Embryonic facial prominence (tissue), 1 donor: ENCODE data around the gene BCAS3.

Experiments
- DNase-seq: peaks from one replicate; pipeline ENCODE4 v3.0.0-alpha.2; 2016; ENCODE audit errors: extremely low spot score

BCAS3 gene

DNA sequence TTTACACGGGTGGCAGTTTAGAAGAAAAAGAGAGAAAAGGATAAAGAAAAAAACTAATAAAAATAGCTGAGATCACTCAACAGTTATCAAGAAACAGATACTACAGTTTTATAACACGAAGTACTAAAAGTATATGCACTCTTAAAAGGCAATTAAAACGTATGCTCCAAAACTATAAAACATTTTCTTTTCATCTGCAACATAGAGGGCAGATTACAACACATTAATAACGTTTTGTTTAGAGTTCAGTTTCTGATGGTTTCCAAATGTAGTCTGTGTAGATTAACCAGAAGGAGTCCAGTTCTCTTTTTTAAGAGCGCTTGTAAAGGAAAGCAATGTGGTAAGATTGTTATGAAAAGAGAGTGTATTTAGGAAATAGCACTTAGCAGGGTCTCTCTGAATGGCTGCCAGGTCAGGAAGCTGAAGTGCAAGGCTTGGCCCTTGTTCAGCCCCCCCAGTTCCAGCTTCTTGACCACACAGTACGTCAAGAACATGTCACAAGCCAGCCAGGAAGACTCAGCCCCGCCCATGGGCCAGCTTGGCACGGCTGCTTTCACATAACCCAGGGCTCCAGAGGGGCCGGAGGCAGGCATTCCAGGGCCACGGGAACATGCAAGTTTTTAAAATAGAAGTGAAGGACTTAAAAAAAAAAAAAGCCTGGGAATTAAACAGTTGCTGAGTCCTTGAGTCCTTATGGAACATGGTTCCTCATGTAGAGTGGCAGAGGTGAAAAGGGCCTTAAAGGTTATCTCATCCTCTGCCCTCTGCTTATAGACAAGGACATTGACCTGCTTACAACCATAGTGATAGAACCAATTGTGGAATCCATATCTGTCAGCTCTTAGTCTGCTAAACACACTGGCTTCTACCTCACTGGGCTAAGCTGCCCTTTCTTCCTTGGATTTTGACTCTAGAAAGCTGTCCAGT, 574.6 kb downstream of the BCAS3 start:
- DNase-seq, result peak; percentile 17

DNA sequence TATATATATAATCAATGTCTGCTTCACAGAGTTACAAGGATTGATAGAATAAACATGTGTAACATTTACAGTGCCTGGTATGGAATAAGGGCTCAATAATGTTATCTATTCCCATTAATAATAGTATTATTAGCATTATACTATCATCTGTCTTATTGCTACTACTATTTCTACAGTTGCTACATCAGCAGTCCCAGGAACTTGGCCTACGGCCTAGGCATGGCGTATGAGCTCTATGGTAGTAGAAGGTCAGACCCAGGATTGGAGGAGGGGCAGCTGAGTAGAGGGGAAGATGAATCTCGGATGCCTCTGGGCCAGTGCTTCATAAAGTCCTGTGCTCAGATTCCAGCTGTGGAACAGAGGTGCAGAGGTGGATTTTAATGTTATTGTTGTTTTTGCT, 575.7 kb downstream of the BCAS3 start:
- DNase-seq, result no peak

GRCh38 chr17:61253937-61254574, 576.4 kb downstream of the BCAS3 start:
- DNase-seq, result no peak

- DNase-seq, result no peak
These were observed 577.3 kb downstream of the BCAS3 start for GRCh38 chr17:61254904-61255303.

DNA sequence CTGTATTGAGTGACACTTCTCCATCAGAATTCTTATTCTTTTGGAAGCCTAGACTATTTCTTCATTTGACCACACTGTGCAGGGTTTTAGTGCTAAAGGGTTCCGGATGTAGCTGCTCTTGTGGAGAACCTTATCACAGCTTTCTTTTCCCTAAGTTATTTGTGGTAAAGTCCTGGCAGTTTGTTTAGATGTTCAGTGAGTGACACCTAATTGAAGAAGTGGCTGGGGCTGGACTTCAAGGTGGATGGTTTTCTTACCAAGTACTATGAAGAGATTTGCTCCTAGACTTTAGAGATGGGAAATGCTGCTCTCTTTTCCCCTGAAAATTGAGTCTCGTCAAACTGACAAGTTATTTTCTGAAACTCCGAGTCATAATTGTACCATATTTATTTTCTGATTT, 578.0 kb downstream of the BCAS3 start:
- DNase-seq, result no peak

DNA sequence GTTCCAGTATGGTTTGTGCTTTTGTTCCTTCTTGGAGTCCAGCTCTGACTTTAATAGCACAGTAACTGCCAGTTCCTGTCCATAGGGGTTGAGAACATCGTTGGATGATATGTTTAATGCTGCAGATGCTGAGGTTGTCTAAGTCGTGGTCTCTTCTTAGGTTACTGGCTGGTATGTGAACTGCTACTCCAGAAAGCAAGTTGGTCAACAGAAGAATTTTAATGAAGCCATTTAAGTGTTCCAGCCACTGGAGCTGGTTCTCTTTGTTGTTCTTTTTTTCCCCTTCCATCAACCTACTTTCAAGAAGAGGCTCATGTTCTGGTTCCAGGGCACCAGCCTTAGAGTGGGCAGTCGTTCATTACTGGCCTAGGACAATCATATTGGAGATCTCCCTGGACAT, 581.7 kb downstream of the BCAS3 start:
- no peak for DNase-seq

- DNase-seq, result no peak
These were observed 582.6 kb downstream of the BCAS3 start for GRCh38 chr17:61260071-61260797.

GRCh38 chr17:61261001-61261637, 583.5 kb downstream of the BCAS3 start:
- no peak for DNase-seq

DNA sequence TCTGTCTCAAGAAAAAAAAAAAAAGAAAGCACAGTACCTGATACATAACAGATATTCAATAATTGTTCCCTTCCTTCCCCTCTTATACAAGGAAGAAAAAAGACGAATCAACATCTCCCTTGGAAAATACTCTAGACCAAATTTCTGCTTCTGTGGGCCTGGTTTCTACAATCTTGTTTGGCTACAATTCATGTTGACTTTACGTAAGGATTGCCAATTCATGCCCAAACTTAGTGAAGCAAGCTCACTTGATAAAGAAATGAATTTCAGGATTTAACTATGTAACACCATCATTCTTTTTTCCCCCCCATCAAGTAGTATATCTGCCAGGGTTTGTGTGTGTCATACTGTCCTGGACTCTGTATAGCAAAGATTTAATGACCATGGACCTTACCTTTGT, 587.7 kb downstream of the BCAS3 start:
- no peak for DNase-seq

GRCh38 chr17:61267847-61268246, 590.2 kb downstream of the BCAS3 start:
- DNase-seq, result no peak

GRCh38 chr17:61275395-61275794, 597.7 kb downstream of the BCAS3 start:
- DNase-seq, result no peak

DNA sequence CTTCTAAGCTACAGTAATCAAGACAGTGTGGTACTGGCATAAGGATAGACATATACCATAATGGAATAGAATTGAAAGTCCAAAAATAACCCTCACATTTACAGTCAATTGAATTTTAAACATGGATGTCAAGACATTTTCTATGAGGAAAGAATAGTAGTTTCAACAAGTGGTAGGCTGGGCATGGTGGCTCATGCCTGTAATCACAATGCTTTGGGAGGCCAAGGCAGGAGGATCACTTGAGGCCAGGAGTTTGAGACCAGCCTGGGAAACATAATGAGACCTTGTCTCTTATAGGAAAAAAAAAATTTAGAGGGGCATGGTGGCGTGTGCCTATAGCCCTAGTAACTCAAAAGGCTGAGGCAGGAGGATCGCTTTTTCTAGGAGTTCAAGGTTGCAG, 599.2 kb downstream of the BCAS3 start:
- DNase-seq, result no peak

DNA sequence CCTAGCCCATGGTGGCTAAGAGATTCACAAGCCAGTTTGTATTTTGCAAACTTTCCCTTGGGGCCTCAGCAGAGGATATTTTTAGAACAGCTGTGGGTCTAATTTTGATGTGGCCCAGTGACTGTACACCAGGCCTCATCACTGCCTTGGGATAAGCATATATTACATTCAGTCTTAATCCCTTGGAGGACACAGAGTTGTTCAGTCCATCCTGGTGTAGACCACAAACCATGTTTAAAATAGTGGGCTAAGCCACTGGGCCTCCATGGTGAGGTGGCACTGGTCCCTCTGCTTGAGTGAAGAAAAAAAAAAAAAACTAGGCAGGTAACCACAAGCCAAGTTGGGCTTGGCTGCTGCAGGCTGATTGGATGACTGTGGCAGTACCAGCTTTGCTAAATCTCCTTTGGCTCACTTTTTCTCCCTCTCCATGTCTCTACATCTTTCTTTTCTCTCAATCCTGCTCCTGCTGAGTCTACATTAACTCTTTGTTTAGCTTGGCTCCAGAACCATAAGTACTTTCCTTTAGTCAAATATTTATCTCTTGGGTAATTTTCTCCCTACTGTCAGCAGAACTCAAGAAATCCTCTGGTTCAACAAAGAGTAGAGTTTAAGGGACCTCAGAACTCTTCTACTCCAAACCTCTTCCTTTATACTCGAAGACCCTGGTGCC, 602.0 kb downstream of the BCAS3 start:
- DNase-seq, result no peak

GRCh38 chr17:61280338-61280737, 602.7 kb downstream of the BCAS3 start:
- DNase-seq, result no peak

DNA sequence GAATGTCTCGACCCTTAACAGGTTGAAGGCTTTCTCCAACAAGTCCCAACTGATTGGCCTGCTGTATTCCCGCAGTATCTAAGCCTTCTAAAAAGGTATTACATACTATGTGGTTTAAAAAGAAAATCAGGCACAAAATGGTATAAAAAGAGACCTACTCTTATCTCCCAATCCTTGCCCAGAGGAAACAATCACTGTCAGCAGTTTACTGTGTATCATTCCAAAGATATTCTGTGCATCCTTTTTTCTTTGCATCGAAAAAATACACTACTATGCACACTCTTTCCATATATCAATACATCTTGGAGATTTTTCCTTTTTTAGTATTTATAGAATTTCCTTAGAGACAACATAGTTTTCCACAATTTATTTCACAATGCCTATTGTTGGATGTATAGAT, 603.2 kb downstream of the BCAS3 start:
- no peak for DNase-seq

- DNase-seq, result no peak
These were observed 604.7 kb downstream of the BCAS3 start for GRCh38 chr17:61282377-61282776.

GRCh38 chr17:61283043-61283442, 605.4 kb downstream of the BCAS3 start:
- DNase-seq, result no peak

DNA sequence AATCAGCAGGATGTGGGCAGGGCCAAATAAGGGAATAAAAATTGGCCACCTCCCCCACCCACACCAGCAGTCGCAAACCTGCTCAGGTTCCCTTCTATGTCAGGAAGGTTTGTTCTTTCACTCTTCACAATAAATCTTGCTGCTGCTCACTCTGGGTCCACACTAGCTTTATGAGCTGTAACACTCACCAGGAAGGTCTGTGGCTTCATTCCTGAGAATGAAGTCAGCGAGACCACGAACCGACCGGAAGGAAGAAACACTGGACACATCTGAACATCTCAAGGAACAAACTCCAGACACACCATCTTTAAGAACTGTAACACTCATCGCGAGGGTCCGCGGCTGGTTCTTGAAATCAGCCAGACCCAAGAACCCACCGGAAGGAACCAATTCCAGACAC, 606.5 kb downstream of the BCAS3 start:
- no peak for DNase-seq

GRCh38 chr17:61284746-61285145, 607.1 kb downstream of the BCAS3 start:
- DNase-seq, result no peak

DNA sequence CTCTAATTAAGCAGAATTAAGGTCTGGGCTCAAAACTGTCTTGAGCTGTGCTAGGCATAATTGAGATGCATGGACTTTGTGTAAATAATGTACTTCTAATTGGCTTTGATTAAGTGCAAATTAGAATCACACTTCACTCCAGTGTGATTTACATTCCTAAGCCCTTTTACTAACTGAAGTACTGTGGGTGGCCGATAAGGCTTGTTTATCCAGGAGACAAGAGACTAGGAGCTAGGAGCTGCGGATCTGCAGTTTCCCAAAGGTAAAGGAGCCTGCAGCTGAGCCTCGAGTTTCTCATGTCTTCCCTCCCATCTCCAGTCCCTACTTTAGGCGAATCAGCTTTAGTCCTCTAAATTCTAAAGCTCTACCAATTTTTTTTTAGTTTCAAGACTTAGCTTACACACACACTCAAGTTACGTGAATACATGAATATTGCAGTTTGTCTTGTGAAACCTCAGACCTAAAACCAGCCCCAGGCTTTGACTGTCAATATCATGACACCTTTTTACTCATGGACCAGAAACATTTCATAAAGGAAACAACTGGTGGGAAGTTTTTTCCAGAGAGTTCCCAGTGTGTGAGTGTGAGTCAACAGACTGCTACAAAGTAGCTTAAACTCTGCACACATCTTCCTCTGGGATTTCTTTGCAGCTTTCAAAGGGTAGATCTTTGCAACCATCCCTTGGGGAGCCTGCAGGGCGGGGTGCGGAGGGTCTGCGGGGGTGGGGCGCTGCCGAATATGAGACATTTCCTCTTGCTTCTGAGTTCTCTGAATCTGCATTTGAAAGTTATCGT, 608.1 kb downstream of the BCAS3 start:
- DNase-seq, result no peak

DNA sequence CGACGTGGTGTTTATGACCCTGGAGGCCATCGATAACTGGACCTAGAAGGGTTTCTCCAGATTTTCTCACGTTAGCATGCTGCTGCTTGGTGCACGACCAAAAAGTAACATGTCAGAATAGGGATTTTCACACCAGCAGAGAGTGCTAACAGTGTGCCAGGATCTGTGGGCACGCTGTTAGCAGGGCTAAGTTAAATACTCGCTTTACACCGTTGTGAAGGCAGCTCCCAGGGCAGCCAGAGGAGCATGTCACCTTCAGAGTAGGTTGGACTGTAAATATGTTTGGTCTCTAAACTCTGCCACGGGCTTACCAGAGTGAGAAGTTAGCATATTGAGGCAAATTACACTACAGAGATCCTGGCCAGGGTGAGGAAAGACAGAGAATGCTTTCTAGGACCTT, 608.8 kb downstream of the BCAS3 start:
- DNase-seq, result no peak
